CD4-positive, CD25-positive, alpha-beta regulatory T cell (primary cell): ENCODE data around the gene KCNAB1. TPM values are rescaled to one million over a fixed set of nuclear protein-coding genes. Genes with fewer than 3 reads are reported as not detected.

Experiments
- ATAC-seq, 2 donors: fragments of 150-1000 bp; cut with Tn5 transposase; one replicate each; pipeline ENCODE4 v1.10.0; 2021; ENCODE audit warnings: low read depth in 2 of 2, moderate number of reproducible peaks in 2 of 2, moderate library complexity in 1 of 2
- DNase-seq, 3 donors: peaks; one replicate each; pipeline versions ENCODE4 v3.0.0 to v3.0.0-alpha.2; 2012 to 2022; ENCODE audit warnings: mixed read lengths in 1 of 3
- H3K27ac ChIP-seq: one replicate; pipeline ENCODE4 v1.7.0; 2013; ENCODE audit warnings: mild to moderate bottlenecking, low read length; ENCODE audit not compliant: insufficient read depth, poor library complexity, severe bottlenecking
- H3K27me3 ChIP-seq: one replicate; pipeline ENCODE4 v1.7.0; 2013; ENCODE audit warnings: low read length; ENCODE audit not compliant: control insufficient read depth, insufficient read depth
- H3K36me3 ChIP-seq: one replicate; pipeline ENCODE4 v1.7.0; 2013; ENCODE audit warnings: mild to moderate bottlenecking, low read length, moderate library complexity; ENCODE audit not compliant: control insufficient read depth, insufficient read depth
- H3K4me1 ChIP-seq: 2 replicates; pipeline ENCODE4 v1.7.0; 2013; ENCODE audit warnings: mild to moderate bottlenecking, low read length; ENCODE audit not compliant: insufficient read depth, control insufficient read depth, poor library complexity, severe bottlenecking
- H3K4me3 ChIP-seq: one replicate; pipeline ENCODE4 v1.7.0; 2013; ENCODE audit warnings: low read depth, mild to moderate bottlenecking, low read length, moderate library complexity
- H3K9me3 ChIP-seq, 2 experiments: 1 replicate in 1 of 2; 2 replicates in 1 of 2; pipeline ENCODE4 v1.7.0; 2013; ENCODE audit warnings: low read length in 2 of 2, mild to moderate bottlenecking in 1 of 2, moderate library complexity in 1 of 2; ENCODE audit not compliant: control insufficient read depth in 2 of 2
- H3K27ac Mint-ChIP-seq, 3 donors: one replicate each; pipeline ENCODE4 v1.8.0; 2020 to 2022; ENCODE audit warnings: mild to moderate bottlenecking in 3 of 3, mixed read lengths in 3 of 3, moderate library complexity in 2 of 3
- H3K27me3 Mint-ChIP-seq: one replicate; pipeline ENCODE4 v1.8.0; 2022; ENCODE audit warnings: mild to moderate bottlenecking, mixed read lengths
- H3K36me3 Mint-ChIP-seq: one replicate; pipeline ENCODE4 v1.8.0; 2020; ENCODE audit warnings: mixed read lengths
- H3K4me1 Mint-ChIP-seq, 4 donors: one replicate each; pipeline ENCODE4 v1.8.0; 2020 to 2022; ENCODE audit warnings: mixed read lengths in 4 of 4, mild to moderate bottlenecking in 1 of 4
- H3K4me3 Mint-ChIP-seq, 4 donors: one replicate each; pipeline ENCODE4 v1.8.0; 2020 to 2022; ENCODE audit warnings: mild to moderate bottlenecking in 4 of 4, mixed read lengths in 4 of 4, moderate library complexity in 3 of 4
- H3K9me3 Mint-ChIP-seq, 7 donors: one replicate each; pipeline ENCODE4 v1.8.0; 2020 to 2022; ENCODE audit warnings: mixed read lengths in 7 of 7, mild to moderate bottlenecking in 3 of 7, moderate library complexity in 2 of 7
- polyA plus RNA-seq, 4 donors: library from polyadenylated mRNA; unstranded; fragments of 300-500 nt; fragmentation: Illumina TruSeq; gene quantifications; one replicate each; pipeline ENCODE4 v1.2.3, GENCODE V29; 2021
- total RNA-seq: library from RNA; stranded (reverse); gene quantifications from one replicate; pipeline ENCODE4 v1.2.3, GENCODE V29; 2022

KCNAB1 gene
- total and polyA plus RNA-seq, 5 donors from 2014 or later: 0.08 to 0.26 (median 0.17) TPM

- H3K36me3 ChIP-seq: no peaks in the 10 kb centered on the region
- H3K4me1 ChIP-seq: no peaks in the 10 kb centered on the region
- DNase-seq (no peak), ATAC-seq (no peak)
- H3K4me3 ChIP-seq: no peak overlapping the region
- H3K4me1 Mint-ChIP-seq: peaks cover 0 to 2% (median 0%) of the 10 kb centered on the region in 4 donors
- H3K27me3 Mint-ChIP-seq: peaks cover 7% of the 10 kb centered on the region
- peaks cover 20% of the 10 kb centered on the region for H3K27me3 ChIP-seq
- H3K4me3 Mint-ChIP-seq: no peak overlapping the region
- H3K27ac Mint-ChIP-seq: no peak overlapping the region
- H3K27ac ChIP-seq: no peak overlapping the region
- no peaks in the 10 kb centered on the region for H3K36me3 Mint-ChIP-seq
- no peaks in the 10 kb centered on the region for H3K9me3 ChIP-seq
- H3K9me3 Mint-ChIP-seq: no peaks in the 10 kb centered on the region
Measured at GRCh38 chr3:156445117-156446090, 325.0 kb downstream of the KCNAB1 start.

- DNase-seq: peak; percentile 3 to 59 (median 24)
Measured at GRCh38 chr3:156448300-156448699, 327.9 kb downstream of the KCNAB1 start.

GRCh38 chr3:156449710-156450574, 329.6 kb downstream of the KCNAB1 start:
- peak in 1 of 3 donors; percentile 42 for DNase-seq
- H3K4me3 Mint-ChIP-seq: no peak overlapping the region

More at GRCh38 chr3:156448300-156448699, 327.9 kb downstream of the KCNAB1 start:
- peaks cover 16% of the 10 kb centered on the region for H3K27me3 Mint-ChIP-seq
- no peaks in the 10 kb centered on the region for H3K36me3 Mint-ChIP-seq
- Histone ChIP-seq H3K27me3 (peaks cover 14% of the 10 kb centered on the region), H3K4me1 (no peaks in the 10 kb centered on the region), H3K4me3 (no peak overlapping the region), H3K36me3 (no peaks in the 10 kb centered on the region), H3K9me3 (no peaks in the 10 kb centered on the region), H3K27ac (no peak overlapping the region)
- peak in 1 of 2 donors; percentile 72 for ATAC-seq
- peaks cover 0 to 2% (median 0%) of the 10 kb centered on the region in 7 donors for H3K9me3 Mint-ChIP-seq
- no peak overlapping the region for H3K4me3 Mint-ChIP-seq
- H3K27ac Mint-ChIP-seq: no peak overlapping the region
- peaks cover 0 to 2% (median 0%) of the 10 kb centered on the region in 4 donors for H3K4me1 Mint-ChIP-seq

GRCh38 chr3:156455839-156456238, 335.5 kb downstream of the KCNAB1 start:
- Mint-ChIP-seq H3K27ac (no peak overlapping the region), H3K4me1 (no peaks in the 10 kb centered on the region), H3K36me3 (no peaks in the 10 kb centered on the region), H3K9me3 (peaks cover 0 to 2% (median 0%) of the 10 kb centered on the region in 7 donors), H3K27me3 (peaks cover 25% of the 10 kb centered on the region), H3K4me3 (no peak overlapping the region)
- Histone ChIP-seq H3K4me1 (no peaks in the 10 kb centered on the region), H3K27ac (no peak overlapping the region), H3K9me3 (no peaks in the 10 kb centered on the region), H3K36me3 (no peaks in the 10 kb centered on the region), H3K4me3 (no peak overlapping the region), H3K27me3 (peaks cover 4% of the 10 kb centered on the region)
- ATAC-seq: no peak
- DNase-seq: no peak

More at GRCh38 chr3:156449710-156450574, 329.6 kb downstream of the KCNAB1 start:
- no peaks in the 10 kb centered on the region for H3K36me3 Mint-ChIP-seq
- Histone ChIP-seq H3K27ac (no peak overlapping the region), H3K4me1 (no peaks in the 10 kb centered on the region), H3K4me3 (no peak overlapping the region), H3K36me3 (no peaks in the 10 kb centered on the region), H3K9me3 (no peaks in the 10 kb centered on the region), H3K27me3 (peaks cover 14% of the 10 kb centered on the region)
- H3K4me1 Mint-ChIP-seq: peaks cover 0 to 2% (median 0%) of the 10 kb centered on the region in 4 donors
- no peak overlapping the region for H3K27ac Mint-ChIP-seq
- peaks cover 21% of the 10 kb centered on the region for H3K27me3 Mint-ChIP-seq
- H3K9me3 Mint-ChIP-seq: peaks cover 0 to 2% (median 0%) of the 10 kb centered on the region in 7 donors
- ATAC-seq: no peak

GRCh38 chr3:156456771-156457224, 336.4 kb downstream of the KCNAB1 start:
- Mint-ChIP-seq H3K9me3 (peaks cover 0 to 2% (median 0%) of the 10 kb centered on the region in 7 donors), H3K27me3 (peaks cover 20% of the 10 kb centered on the region), H3K4me1 (no peaks in the 10 kb centered on the region), H3K36me3 (no peaks in the 10 kb centered on the region), H3K27ac (no peak overlapping the region), H3K4me3 (no peak overlapping the region)
- no peak overlapping the region for H3K27ac ChIP-seq
- peaks cover 5% of the 10 kb centered on the region for H3K27me3 ChIP-seq
- H3K4me3 ChIP-seq: no peak overlapping the region
- DNase-seq: no peak
- no peaks in the 10 kb centered on the region for H3K9me3 ChIP-seq
- ATAC-seq: no peak
- no peaks in the 10 kb centered on the region for H3K36me3 ChIP-seq
- no peaks in the 10 kb centered on the region for H3K4me1 ChIP-seq

- Mint-ChIP-seq H3K27ac (no peak overlapping the region), H3K27me3 (peaks cover 15% of the 10 kb centered on the region), H3K36me3 (no peaks in the 10 kb centered on the region), H3K9me3 (peaks cover 0 to 2% (median 0%) of the 10 kb centered on the region in 7 donors), H3K4me1 (no peaks in the 10 kb centered on the region), H3K4me3 (no peak overlapping the region)
- no peak for ATAC-seq
- no peak for DNase-seq
- Histone ChIP-seq H3K27me3 (peaks cover 8% of the 10 kb centered on the region), H3K27ac (no peak overlapping the region), H3K36me3 (no peaks in the 10 kb centered on the region), H3K4me1 (no peaks in the 10 kb centered on the region), H3K4me3 (no peak overlapping the region), H3K9me3 (no peaks in the 10 kb centered on the region)
Measured at GRCh38 chr3:156459434-156459833, 339.1 kb downstream of the KCNAB1 start.

- Histone ChIP-seq H3K27me3 (peaks cover 8% of the 10 kb centered on the region), H3K36me3 (no peaks in the 10 kb centered on the region), H3K9me3 (no peaks in the 10 kb centered on the region), H3K4me3 (no peak overlapping the region), H3K4me1 (no peaks in the 10 kb centered on the region), H3K27ac (no peak overlapping the region)
- Mint-ChIP-seq H3K4me3 (no peak overlapping the region), H3K9me3 (peaks cover 0 to 2% (median 0%) of the 10 kb centered on the region in 7 donors), H3K36me3 (no peaks in the 10 kb centered on the region), H3K27ac (no peak overlapping the region), H3K27me3 (peaks cover 19% of the 10 kb centered on the region), H3K4me1 (no peaks in the 10 kb centered on the region)
- DNase-seq: no peak
- no peak for ATAC-seq
Measured at GRCh38 chr3:156460206-156460611, 339.8 kb downstream of the KCNAB1 start.
